Testis (tissue), 2 donors: ENCODE data around the gene SUSD3.

Experiments
- POLR2A ChIP-seq: fragments of 450-650 bp; IDR thresholded peaks from one replicate; pipeline ENCODE4 v1.6.1; 2017; ENCODE audit warnings: antibody characterized with exemption, mild to moderate bottlenecking, moderate library complexity
- TF ChIP-seq, protein P1 (sequence below), 3 experiments: fragments of 450-650 bp in 2 of 3; fragments of 200-600 bp in 1 of 3; sonication (generic) in 1 of 3; IDR thresholded peaks; one replicate each; pipeline ENCODE4 v1.5.1; 2016 to 2019; ENCODE audit warnings: antibody characterized with exemption in 3 of 3, mild to moderate bottlenecking in 2 of 3, moderate library complexity in 1 of 3

DNA sequence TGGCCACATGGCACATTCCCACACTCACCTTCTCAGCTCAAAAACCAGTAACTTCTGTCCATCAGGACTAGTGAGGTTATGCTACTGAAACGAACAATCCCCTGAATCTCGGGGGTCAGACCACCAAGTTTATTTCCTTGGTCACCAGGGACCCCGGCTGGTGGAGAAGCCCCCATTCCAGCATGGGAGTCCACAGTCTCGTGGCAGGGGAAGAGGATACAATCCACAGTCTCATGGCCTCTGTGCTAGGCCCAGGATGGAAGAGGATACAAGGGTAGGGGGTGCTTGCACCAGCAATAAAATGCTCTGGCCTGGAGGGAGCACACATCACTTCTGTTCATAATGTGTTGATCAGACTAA lies 30.1 kb downstream of the SUSD3 start:
- TF ChIP-seq, protein P1, sequence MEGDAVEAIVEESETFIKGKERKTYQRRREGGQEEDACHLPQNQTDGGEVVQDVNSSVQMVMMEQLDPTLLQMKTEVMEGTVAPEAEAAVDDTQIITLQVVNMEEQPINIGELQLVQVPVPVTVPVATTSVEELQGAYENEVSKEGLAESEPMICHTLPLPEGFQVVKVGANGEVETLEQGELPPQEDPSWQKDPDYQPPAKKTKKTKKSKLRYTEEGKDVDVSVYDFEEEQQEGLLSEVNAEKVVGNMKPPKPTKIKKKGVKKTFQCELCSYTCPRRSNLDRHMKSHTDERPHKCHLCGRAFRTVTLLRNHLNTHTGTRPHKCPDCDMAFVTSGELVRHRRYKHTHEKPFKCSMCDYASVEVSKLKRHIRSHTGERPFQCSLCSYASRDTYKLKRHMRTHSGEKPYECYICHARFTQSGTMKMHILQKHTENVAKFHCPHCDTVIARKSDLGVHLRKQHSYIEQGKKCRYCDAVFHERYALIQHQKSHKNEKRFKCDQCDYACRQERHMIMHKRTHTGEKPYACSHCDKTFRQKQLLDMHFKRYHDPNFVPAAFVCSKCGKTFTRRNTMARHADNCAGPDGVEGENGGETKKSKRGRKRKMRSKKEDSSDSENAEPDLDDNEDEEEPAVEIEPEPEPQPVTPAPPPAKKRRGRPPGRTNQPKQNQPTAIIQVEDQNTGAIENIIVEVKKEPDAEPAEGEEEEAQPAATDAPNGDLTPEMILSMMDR (IDR thresholded peaks at IDR 0.05): no peak
- TF ChIP-seq POLR2A: no peak
